ENCODE results near the gene MFAP5. TPM values are rescaled to one million over a fixed set of nuclear protein-coding genes. Genes with fewer than 3 reads are reported as not detected.

The MFAP5 gene
- polyA plus RNA-seq, 3 donors, result not detected

DNA sequence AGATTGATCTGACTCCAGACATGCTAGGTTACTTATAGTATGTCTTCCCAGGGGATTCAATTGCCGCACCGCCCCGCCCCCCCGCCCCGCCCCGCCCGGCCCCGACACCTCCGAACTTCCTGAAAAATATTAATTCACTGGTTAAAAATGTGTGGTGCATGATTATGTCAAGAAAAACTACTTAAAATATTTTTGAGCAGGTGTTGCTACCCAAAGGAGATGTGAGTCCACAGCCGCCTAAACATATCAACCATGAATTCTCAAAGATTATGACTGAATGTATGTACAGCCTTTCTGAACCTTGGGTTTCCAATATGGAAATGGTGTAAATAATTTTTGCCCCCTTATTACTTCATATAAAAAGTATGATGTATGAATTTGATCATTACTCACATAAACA is 32.5 kb upstream of the MFAP5 start:
- H3K4me3 ChIP-seq (replicated peaks in 1 of 3; ENCODE audit: low read depth in 2 of 3, low read length in 3 of 3), result no peak overlapping the region
- peaks cover 3% of the 10 kb centered on the region for H3K79me2 ChIP-seq (ENCODE audit: insufficient read depth, low read length)
- Mint-ChIP-seq H3K27ac (no peak overlapping the region), H3K27me3 (ENCODE audit: low read depth in 3 of 3) (peaks cover 11 to 38% (median 25%) of the 10 kb centered on the region in 3 donors), H3K36me3 (peaks cover 0 to 3% of the 10 kb centered on the region in 2 donors), H3K9me3 (peaks cover 0 to 6% (median 0%) of the 10 kb centered on the region in 7 donors), H3K4me3 (no peak overlapping the region), H3K4me1 (peaks cover 38% of the 10 kb centered on the region)
- no CpG with 5 or more reads among the region's 10 CpGs for WGBS (ENCODE audit: insufficient coverage)
- H3K4me1 ChIP-seq (ENCODE audit: control insufficient read depth in 1 of 2, insufficient read depth in 2 of 2, low read length in 2 of 2), result peaks cover 20 to 21% of the 10 kb centered on the region in 2 donors
- H3K27ac ChIP-seq (ENCODE audit: low read depth in 1 of 2, low read length in 2 of 2), result no peak overlapping the region
- no peaks in the 10 kb centered on the region for H3K36me3 ChIP-seq (replicated peaks in 1 of 2; ENCODE audit: control insufficient read depth in 1 of 2, insufficient read depth in 2 of 2, low read length in 2 of 2)
- intact Hi-C loops (cut with micrococcal nuclease), result no loop called here
- H4K20me1 ChIP-seq (ENCODE audit: insufficient read depth, low read length), result no peaks in the 10 kb centered on the region
- no peak overlapping the region for H3K9ac ChIP-seq (ENCODE audit: insufficient read depth, low read length, poor library complexity, severe bottlenecking)
- H3K9me3 ChIP-seq (replicated peaks in 1 of 2; ENCODE audit: control insufficient read depth in 1 of 2, insufficient read depth in 1 of 2, low read length in 2 of 2), result no peaks in the 10 kb centered on the region
- H3K27me3 ChIP-seq (ENCODE audit: control insufficient read depth in 2 of 2, insufficient read depth in 2 of 2, low read length in 2 of 2), result peaks cover 3 to 6% of the 10 kb centered on the region in 2 donors
- TF ChIP-seq, protein P1, sequence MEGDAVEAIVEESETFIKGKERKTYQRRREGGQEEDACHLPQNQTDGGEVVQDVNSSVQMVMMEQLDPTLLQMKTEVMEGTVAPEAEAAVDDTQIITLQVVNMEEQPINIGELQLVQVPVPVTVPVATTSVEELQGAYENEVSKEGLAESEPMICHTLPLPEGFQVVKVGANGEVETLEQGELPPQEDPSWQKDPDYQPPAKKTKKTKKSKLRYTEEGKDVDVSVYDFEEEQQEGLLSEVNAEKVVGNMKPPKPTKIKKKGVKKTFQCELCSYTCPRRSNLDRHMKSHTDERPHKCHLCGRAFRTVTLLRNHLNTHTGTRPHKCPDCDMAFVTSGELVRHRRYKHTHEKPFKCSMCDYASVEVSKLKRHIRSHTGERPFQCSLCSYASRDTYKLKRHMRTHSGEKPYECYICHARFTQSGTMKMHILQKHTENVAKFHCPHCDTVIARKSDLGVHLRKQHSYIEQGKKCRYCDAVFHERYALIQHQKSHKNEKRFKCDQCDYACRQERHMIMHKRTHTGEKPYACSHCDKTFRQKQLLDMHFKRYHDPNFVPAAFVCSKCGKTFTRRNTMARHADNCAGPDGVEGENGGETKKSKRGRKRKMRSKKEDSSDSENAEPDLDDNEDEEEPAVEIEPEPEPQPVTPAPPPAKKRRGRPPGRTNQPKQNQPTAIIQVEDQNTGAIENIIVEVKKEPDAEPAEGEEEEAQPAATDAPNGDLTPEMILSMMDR (IDR thresholded peaks at IDR 0.05), result no peak
- no peak for DNase-seq
- H2AFZ ChIP-seq (ENCODE audit: insufficient read depth, low read depth, low read length, poor library complexity, severe bottlenecking), result no peak overlapping the region
- no peak overlapping the region for H3K4me2 ChIP-seq (replicated peaks; ENCODE audit: extremely low read depth, low read length, poor library complexity, severe bottlenecking)

DNA sequence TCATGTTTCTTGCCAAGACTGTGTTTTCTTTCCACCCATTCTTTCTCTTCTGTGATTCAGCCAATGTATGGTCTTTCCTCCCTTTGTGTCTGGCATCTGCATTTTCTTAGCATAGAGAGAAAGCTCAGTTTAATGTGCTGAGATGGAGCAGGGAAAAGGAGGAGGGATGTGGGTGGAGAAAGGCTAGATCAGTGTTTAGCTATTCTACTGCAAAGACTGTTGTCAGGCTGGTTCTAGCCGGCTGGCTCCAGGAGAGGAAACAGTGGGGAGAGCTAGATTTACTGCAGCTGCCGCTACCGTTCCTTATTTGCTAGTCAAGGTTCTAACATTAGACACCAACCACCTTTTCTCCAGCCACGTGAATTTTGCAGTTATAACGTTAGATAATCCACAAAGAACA is 29.9 kb upstream of the MFAP5 start:
- intact Hi-C loops (cut with micrococcal nuclease), result no loop called here
- H3K4me1 ChIP-seq (ENCODE audit: control insufficient read depth in 1 of 2, insufficient read depth in 2 of 2, low read length in 2 of 2), result peaks cover 16 to 17% of the 10 kb centered on the region in 2 donors
- H3K27me3 ChIP-seq (ENCODE audit: control insufficient read depth in 2 of 2, insufficient read depth in 2 of 2, low read length in 2 of 2), result peaks cover 3 to 6% of the 10 kb centered on the region in 2 donors
- no peaks in the 10 kb centered on the region for H3K36me3 Mint-ChIP-seq
- H3K27ac ChIP-seq (ENCODE audit: low read depth in 1 of 2, low read length in 2 of 2), result no peak overlapping the region
- TF ChIP-seq, protein P1 (IDR thresholded peaks at IDR 0.05), result no peak
- no peak overlapping the region for H3K4me3 Mint-ChIP-seq
- no peaks in the 10 kb centered on the region for H3K36me3 ChIP-seq (replicated peaks in 1 of 2; ENCODE audit: control insufficient read depth in 1 of 2, insufficient read depth in 2 of 2, low read length in 2 of 2)
- no CpG with 5 or more reads among the region's 5 CpGs for WGBS (ENCODE audit: insufficient coverage)
- no peaks in the 10 kb centered on the region for H4K20me1 ChIP-seq (ENCODE audit: insufficient read depth, low read length)
- H3K79me2 ChIP-seq (ENCODE audit: insufficient read depth, low read length), result no peaks in the 10 kb centered on the region
- H3K4me2 ChIP-seq (replicated peaks; ENCODE audit: extremely low read depth, low read length, poor library complexity, severe bottlenecking), result no peak overlapping the region
- H3K9me3 Mint-ChIP-seq, result peaks cover 0 to 4% (median 0%) of the 10 kb centered on the region in 7 donors
- no peak for DNase-seq
- no peak overlapping the region for H3K9ac ChIP-seq (ENCODE audit: insufficient read depth, low read length, poor library complexity, severe bottlenecking)
- peaks cover 25% of the 10 kb centered on the region for H3K4me1 Mint-ChIP-seq
- peak overlapping the region; percentile 9 for H2AFZ ChIP-seq (ENCODE audit: insufficient read depth, low read depth, low read length, poor library complexity, severe bottlenecking)
- no peaks in the 10 kb centered on the region for H3K9me3 ChIP-seq (replicated peaks in 1 of 2; ENCODE audit: control insufficient read depth in 1 of 2, insufficient read depth in 1 of 2, low read length in 2 of 2)
- H3K27me3 Mint-ChIP-seq (ENCODE audit: low read depth in 3 of 3), result peaks cover 12 to 25% (median 24%) of the 10 kb centered on the region in 3 donors
- no peak overlapping the region for H3K4me3 ChIP-seq (replicated peaks in 1 of 3; ENCODE audit: low read depth in 2 of 3, low read length in 3 of 3)
- no peak overlapping the region for H3K27ac Mint-ChIP-seq

Measured in CD14-positive monocyte (primary cell).